Smooth muscle cell of the coronary artery (primary cell): Measurements from ENCODE around the gene RABL3. TPM values are rescaled to one million over a fixed set of nuclear protein-coding genes. Genes with fewer than 3 reads are reported as not detected.

Experiments
- total RNA-seq: library from RNA; depleted of rRNA; stranded (reverse); fragments of >200 nt; gene quantifications from 2 replicates; pipeline ENCODE4 v1.2.3, GENCODE V29; 2014; ENCODE audit warnings: low replicate concordance

Gene RABL3, protein sequence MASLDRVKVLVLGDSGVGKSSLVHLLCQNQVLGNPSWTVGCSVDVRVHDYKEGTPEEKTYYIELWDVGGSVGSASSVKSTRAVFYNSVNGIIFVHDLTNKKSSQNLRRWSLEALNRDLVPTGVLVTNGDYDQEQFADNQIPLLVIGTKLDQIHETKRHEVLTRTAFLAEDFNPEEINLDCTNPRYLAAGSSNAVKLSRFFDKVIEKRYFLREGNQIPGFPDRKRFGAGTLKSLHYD
- 11.7 and 12.9 TPM in 2 replicates for total RNA-seq

DNA sequence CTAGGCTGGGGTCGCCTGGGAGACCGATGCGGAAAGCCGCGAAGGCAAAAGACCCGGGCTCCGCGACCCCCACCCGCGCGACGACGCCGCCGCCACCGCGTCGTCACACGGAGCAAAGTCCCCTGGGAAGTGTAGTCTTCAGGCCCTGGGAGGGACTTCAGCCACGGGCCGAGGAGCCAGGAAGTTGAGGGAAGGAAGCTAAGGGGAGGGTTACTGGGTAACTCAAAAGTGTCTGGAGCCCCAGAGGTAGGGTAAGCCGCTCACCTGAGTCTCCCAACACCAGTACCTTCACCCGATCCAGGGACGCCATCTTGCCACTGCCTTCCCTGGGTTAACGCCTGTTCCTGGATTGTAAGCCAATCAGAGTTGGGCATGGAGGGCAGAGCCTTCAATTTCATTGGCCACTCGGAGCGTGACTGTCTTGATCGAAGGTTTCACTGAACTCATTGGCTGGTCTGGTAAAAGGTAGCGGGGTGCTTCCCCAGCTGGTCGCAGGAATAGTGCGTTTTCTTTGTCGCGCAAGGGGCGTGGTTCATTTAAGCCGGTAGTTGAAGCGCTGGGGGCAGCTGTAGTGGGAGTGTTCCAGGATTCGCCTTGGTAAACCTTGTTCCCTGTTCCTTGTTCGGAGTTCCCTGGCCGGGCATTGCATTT, at the start of gene RABL3, which contains the start of gene GTF2E1:
RABL3 (minus strand) TSS at position 319 of the 651 bp plus-strand sequence; CDS start at position 310, 9 bp downstream.
GTF2E1 (plus strand) TSS at position 547 of the 651 bp plus-strand sequence. CDS start 7,809 bp downstream, outside the sequence.

DNA sequence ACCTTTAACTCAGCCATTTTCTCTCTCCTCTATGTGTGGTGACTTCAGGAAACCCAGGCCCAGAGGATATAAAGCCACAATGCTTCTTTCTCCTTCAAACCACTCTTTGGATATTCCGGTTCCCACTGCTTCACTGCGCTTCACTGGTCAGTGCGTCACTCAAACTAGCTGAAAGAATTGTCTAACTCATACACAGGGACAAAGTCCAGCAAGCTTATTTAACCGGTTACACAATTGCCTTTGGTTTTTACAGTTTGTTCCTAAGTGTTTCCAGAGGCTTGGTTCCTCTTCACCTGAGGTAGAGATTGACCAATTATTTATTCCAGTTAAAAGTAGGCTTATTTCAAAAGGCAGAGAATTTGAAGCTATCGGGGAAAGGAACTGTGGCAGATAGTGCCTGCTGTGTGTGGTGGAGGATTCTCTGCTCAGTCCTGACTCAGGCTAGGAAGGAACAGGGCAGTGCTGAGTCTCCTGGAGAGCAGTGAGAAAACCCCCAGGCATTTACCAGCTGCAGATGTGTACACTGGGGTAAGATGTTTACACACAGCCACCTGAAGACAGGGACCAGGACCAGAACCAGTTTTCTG, 60.1 kb downstream of the RABL3 start, which contains the start of gene HGD:
HGD (minus strand) TSS at position 145 of the 587 bp plus-strand sequence; CDS start at position 17, 128 bp downstream.

Other genes starting within 250 kb of the RABL3 start
- 15.3 and 44.0 TPM in 2 replicates for gene NDUFB4, start 146.2 kb downstream of the RABL3 start, total RNA-seq
- 0.12 and 0.23 TPM in 2 replicates for gene HGD, start 60.3 kb downstream of the RABL3 start, total RNA-seq
- gene GTF2E1, start 228 bp upstream of the RABL3 start, total RNA-seq = 18.0 and 20.1 TPM in 2 replicates
- not detected in 2 replicates for gene STXBP5L, start 165.7 kb upstream of the RABL3 start, total RNA-seq